NT2/D1 (cell line): ENCODE results near the gene SLC40A1.

Experiments used
- DNase-seq: peaks from one replicate; pipeline ENCODE4 v3.0.0-alpha.2; 2011; ENCODE audit warnings: low read depth, low spot score
- H3K27me3 ChIP-seq: 2 replicates; pipeline ENCODE4 v1.6.0; 2011; ENCODE audit warnings: mild to moderate bottlenecking; ENCODE audit not compliant: insufficient read length, insufficient read depth
- H3K36me3 ChIP-seq: 2 replicates; pipeline ENCODE4 v1.6.1; 2011; ENCODE audit warnings: mild to moderate bottlenecking, low read length, mixed read lengths; ENCODE audit not compliant: insufficient read depth, insufficient read length
- H3K4me1 ChIP-seq: 2 replicates; pipeline ENCODE4 v1.5.1; 2011; ENCODE audit not compliant: insufficient read depth, insufficient read length
- H3K4me3 ChIP-seq: 2 replicates; pipeline ENCODE4 v1.5.1; 2011; ENCODE audit warnings: low read depth; ENCODE audit not compliant: insufficient read length
- H3K9ac ChIP-seq: 2 replicates; pipeline ENCODE4 v1.6.0; 2011; ENCODE audit warnings: low read depth; ENCODE audit not compliant: insufficient read length
- H3K9me3 ChIP-seq: 2 replicates; pipeline ENCODE4 v1.5.1; 2011; ENCODE audit warnings: mild to moderate bottlenecking, low read length; ENCODE audit not compliant: insufficient read depth
- SUZ12 ChIP-seq: IDR thresholded peaks from 2 replicates; pipeline ENCODE4 v1.6.1; 2011; ENCODE audit not compliant: insufficient read length, insufficient read depth; ENCODE audit errors: extremely low read depth
- YY1 ChIP-seq: IDR thresholded peaks from 2 replicates; pipeline ENCODE4 v1.6.1; 2011; ENCODE audit not compliant: insufficient read length, insufficient read depth
- ZNF274 ChIP-seq: IDR thresholded peaks from 2 replicates; pipeline ENCODE4 v1.6.1; 2011; ENCODE audit warnings: mild to moderate bottlenecking, low read depth, low read length

Gene SLC40A1

DNA sequence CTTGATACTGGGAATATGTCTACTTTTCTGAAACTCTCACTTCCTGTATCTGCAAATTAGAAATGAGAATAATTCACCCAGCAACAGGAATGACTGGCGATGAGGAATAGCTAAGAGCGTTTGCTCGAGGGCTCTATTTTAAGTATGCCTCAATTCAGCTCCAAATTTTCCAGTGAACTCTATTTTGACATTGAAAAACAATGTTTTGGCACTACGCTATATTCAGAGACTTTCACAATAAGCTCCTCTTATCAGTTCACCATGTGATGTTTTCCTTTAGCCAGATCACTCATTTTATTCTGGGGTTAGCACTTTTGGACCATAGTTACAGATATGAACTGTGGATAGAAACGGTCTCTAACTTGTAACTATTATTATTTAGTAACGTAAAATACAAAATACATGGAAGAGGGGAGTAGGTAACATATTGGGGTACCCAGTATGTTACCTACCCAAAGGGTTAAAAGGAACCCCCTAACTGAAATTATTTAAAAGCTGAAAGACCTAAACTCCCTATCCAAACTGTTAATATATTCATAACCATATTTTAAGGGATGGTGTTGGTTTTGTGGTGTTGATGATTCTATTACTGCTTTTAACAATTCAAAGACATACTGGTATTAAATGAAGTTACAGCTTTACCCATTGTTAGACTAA lies 28.1 kb downstream of the SLC40A1 start:
- no peak for DNase-seq
- Histone ChIP-seq H3K4me1 (no peaks in the 10 kb centered on the region), H3K36me3 (no peaks in the 10 kb centered on the region), H3K4me3 (no peak overlapping the region), H3K9ac (no peak overlapping the region), H3K27me3 (no peaks in the 10 kb centered on the region), H3K9me3 (no peaks in the 10 kb centered on the region)
- TF ChIP-seq SUZ12 (no peak), YY1 (no peak), ZNF274 (no peak)

DNA sequence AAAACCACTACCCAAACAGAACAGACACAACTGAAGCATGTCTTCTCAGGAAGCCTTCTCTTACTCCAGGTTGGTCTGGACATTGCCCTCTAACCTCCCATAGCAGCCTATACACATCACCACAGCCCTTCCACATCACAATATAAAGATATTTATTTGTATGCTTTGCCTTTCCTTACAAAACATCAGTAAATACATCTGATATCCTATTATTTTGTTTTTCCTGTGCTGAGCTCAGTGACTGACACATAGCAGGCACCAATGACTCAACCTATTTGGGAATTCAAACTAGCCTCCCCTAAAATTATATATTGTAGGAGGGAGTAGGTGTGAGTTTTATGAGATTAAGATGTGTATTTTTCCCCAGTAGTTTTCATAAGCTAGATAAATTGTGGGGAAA lies 28.8 kb downstream of the SLC40A1 start:
- Histone ChIP-seq H3K9me3 (no peaks in the 10 kb centered on the region), H3K4me1 (no peaks in the 10 kb centered on the region), H3K9ac (no peak overlapping the region), H3K27me3 (no peaks in the 10 kb centered on the region), H3K4me3 (no peak overlapping the region), H3K36me3 (no peaks in the 10 kb centered on the region)
- no peak for DNase-seq
- TF ChIP-seq SUZ12 (no peak), YY1 (no peak), ZNF274 (no peak)

DNA sequence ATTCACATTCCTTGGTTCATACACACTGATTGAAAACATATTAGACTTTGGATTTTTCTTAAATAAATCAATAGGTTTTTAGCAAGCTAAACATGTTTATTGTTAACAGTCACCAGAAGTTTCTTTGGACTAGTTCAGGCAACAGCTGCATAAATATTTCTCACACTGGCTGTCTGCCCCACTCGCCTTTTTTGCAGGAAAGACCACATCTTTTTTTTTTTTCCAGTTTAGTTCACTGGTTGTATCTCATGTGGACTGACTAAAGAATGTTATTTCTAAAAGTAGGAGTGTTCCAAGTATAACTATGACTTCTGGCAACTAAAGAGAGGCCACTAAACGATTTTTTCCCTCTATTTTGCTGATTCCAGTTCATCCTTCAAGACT lies 31.1 kb downstream of the SLC40A1 start:
- no peak overlapping the region for H3K9ac ChIP-seq
- no peak overlapping the region for H3K4me3 ChIP-seq
- no peaks in the 10 kb centered on the region for H3K4me1 ChIP-seq
- no peaks in the 10 kb centered on the region for H3K9me3 ChIP-seq
- no peak for DNase-seq
- H3K27me3 ChIP-seq, result no peaks in the 10 kb centered on the region
- no peaks in the 10 kb centered on the region for H3K36me3 ChIP-seq
- TF ChIP-seq ZNF274 (no peak), SUZ12 (no peak), YY1 (no peak)

DNA sequence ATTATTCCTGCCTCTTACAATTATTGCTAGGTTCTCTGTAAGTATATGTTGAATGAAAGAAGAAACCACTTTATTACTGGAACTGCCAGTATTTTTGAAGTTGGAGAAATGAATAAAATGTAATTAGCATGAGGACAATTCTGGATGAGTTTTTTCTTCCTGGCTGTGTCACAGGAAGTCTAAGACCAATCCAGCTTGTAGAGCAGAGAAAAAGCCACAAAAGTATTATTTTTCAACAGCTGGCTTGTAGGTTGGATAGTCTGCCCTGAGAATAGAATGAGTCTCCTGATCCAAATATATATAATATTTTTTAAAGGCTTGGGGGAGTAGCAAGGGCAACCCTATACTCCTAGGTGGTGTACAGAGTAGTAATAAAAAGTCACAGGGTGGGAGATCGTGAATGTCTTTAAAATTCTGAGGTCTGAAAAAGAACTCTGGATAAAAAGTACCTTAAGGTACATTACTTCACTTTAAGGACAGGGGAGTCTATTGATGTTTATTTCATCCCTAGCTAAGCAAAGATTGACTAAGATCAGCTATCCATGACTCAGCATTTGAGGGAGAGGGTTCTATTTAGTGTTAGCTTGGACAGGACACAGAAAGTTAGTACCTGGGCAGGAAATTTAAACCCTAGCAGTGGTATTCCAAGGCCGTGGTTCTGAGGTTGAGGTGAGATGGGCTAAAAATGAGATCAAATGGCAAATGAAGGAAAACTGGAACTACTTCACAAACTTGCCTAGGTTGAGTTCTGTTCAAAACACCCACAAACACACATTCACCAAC lies 31.7 kb downstream of the SLC40A1 start:
- Histone ChIP-seq H3K9ac (no peak overlapping the region), H3K9me3 (no peaks in the 10 kb centered on the region), H3K4me3 (no peak overlapping the region), H3K36me3 (no peaks in the 10 kb centered on the region), H3K27me3 (no peaks in the 10 kb centered on the region), H3K4me1 (no peaks in the 10 kb centered on the region)
- TF ChIP-seq YY1, result no peak
- TF ChIP-seq ZNF274, result no peak
- no peak for TF ChIP-seq SUZ12
- no peak for DNase-seq

DNA sequence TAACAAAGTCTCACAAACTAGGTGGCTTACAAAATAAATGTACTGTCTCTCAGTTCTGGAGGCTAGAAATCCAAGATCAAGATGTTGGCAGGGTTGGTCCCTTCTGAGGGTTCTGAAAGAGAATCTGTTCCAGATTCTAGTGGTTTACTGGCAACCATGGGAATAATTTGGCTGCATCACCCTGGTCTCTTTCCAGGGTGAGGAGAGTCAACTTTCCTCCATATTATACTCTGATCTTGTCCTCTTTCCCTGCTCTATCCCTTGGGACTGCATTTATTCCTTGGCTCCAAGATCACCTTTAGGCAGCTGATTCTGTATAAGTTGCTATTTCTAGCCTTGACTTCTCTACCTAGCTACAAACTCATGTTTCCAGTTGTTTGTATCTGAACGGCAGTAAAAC lies 35.2 kb downstream of the SLC40A1 start:
- no peak for DNase-seq
- TF ChIP-seq SUZ12 (no peak), ZNF274 (no peak), YY1 (no peak)
- no peak overlapping the region for H3K4me3 ChIP-seq

DNA sequence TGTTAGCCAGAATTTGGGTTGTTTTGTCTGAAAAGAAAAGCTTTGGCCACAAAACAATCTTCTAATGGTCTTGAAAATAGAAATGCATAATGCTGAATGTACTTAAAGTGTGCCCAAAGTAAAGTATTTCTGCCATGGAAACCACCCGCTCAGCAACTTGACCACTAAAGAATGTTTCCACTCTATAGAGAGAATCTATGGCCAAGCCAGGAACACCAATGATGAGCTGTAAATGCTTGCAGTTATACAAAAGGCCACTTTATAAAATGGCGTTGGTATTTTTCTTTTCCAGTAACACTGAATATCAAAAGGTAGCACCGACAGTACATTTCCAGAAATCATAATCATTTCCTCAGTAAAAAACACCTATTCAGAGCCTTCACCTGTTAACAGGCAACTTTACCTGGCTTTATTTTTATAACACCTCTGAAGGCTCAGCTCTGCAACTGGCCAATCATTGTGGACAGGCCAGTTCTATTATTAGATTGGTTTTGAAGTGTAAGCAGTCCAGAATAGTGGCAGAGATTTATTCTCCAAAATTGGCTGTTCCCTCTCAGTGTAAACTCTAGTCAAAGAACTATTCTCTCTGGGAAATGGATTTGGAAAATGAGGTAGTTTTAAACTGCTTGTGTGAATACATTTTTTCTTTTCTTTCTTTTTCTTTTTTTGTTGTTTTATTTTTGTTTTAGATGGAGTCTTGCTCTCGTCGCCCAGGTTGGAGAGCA lies 36.1 kb downstream of the SLC40A1 start:
- H3K36me3 ChIP-seq, result no peaks in the 10 kb centered on the region
- no peaks in the 10 kb centered on the region for H3K4me1 ChIP-seq
- H3K9ac ChIP-seq, result no peak overlapping the region
- TF ChIP-seq YY1 (no peak), SUZ12 (no peak), ZNF274 (no peak)
- no peak overlapping the region for H3K4me3 ChIP-seq
- no peaks in the 10 kb centered on the region for H3K27me3 ChIP-seq
- no peaks in the 10 kb centered on the region for H3K9me3 ChIP-seq
- no peak for DNase-seq

More for the DNA sequence above, 35.2 kb downstream of the SLC40A1 start:
- no peaks in the 10 kb centered on the region for H3K27me3 ChIP-seq
- H3K9me3 ChIP-seq, result no peaks in the 10 kb centered on the region
- H3K36me3 ChIP-seq, result no peaks in the 10 kb centered on the region
- H3K9ac ChIP-seq, result no peak overlapping the region
- no peaks in the 10 kb centered on the region for H3K4me1 ChIP-seq

DNA sequence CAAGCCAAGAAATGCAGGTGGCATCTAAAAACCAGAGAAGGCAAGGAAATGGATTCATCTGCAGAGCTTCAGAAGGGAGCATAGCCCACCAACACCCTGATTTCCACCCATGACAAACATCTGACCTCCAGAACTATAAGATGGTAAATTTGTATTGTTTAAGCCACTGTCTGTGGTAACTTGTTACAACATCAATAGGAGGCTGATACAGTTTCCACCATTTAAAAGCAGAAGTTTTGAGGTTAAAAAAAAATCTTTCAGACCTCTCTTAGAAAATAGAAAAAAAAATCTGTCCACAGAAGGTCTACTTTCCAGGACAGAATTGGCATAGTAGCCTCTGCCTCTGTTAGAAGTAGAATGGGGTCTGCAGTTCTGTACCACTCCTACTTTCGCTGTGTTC lies 37.2 kb downstream of the SLC40A1 start:
- no peaks in the 10 kb centered on the region for H3K4me1 ChIP-seq
- TF ChIP-seq ZNF274 (no peak), SUZ12 (no peak), YY1 (no peak)
- H3K9me3 ChIP-seq, result no peaks in the 10 kb centered on the region
- DNase-seq, result no peak
- H3K9ac ChIP-seq, result no peak overlapping the region
- H3K27me3 ChIP-seq, result no peaks in the 10 kb centered on the region
- no peaks in the 10 kb centered on the region for H3K36me3 ChIP-seq
- H3K4me3 ChIP-seq, result no peak overlapping the region
